GM18907 (cell line): ENCODE measurements around the gene AEBP1.

ENCODE experiments used
- ATAC-seq: cut with Tn5 transposase; IDR thresholded peaks from one replicate; pipeline ENCODE4 v1.9.1; 2021; ENCODE audit warnings: mild to moderate bottlenecking, moderate library complexity; ENCODE audit not compliant: unreplicated experiment

AEBP1 gene

DNA sequence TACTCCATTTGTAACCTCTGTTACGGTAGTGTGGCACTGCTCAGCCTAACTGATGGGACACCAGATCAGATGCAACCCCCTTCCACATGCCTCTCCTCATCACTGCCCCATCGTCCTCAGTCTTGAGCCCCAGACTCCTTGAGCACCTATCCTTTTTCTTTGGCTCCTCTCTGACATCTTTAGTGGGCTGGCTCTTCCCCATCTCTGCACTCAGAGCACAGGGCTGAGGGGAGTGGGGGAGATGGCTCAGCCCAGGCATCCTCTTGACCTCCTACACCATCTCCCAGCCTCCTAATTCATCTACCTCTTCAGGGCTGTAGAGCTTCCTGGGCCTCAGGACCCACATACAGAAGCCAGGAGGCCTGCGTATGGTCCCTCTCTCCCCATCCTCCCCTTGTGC lies 20.3 kb upstream of the AEBP1 start:
- no peak for ATAC-seq

DNA sequence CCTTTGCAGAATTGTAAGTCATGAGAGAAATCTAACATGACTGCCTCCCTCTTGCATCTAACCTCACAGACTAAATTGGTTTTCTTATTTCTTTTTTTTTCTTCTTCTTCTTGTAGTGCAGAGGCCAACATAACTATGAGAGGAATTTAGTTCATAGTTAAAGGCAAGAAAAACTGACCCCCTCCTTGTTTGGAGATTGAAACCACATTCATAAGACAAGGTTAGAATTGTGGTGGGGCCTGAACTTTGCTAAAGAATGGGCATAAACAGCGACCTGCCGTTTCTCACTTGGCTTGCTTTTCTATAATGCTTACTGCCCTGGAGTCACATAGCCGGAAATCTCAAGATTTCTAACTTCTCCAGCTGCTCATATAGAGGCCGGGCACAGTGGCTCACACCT lies 19.4 kb upstream of the AEBP1 start:
- no peak for ATAC-seq

DNA sequence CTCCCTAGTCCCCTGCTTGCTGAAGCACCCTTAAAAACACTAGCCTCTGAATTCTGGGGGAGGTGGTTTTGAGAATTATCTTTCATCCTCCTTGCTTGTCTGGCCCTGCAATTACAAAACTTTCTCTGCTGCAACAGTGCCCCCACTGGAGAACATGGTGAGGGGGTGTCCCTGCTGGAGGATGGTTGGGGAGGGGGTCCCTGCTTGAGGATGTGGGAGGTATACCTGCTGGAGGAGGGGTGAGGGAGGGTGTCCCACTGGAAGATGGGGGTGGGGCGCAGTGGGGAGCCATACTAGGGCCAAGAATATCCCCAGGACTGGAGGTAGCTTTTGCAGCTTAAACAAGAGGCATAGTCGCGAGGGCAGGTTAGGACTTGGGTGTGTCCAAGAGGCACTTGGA lies 18.6 kb upstream of the AEBP1 start:
- no peak for ATAC-seq

DNA sequence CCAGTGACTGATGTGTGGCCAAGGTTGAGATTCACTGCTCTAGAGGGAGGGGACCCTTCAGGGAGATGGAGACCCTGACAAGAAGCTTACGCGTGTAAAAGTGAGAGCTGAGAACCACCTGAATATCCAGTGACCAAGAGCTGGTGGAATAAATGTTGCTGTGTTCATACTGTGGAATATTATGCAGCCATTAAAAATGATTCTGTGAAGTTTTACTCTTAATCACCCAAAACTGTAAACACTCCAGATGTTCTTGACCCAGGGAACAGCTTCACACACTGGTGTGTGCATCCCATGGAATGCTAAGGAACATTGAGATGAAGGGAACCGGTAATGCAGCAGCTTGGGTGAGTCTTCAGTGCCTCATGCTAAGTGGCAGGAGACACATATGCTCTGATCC lies 17.5 kb upstream of the AEBP1 start:
- ATAC-seq: no peak

DNA sequence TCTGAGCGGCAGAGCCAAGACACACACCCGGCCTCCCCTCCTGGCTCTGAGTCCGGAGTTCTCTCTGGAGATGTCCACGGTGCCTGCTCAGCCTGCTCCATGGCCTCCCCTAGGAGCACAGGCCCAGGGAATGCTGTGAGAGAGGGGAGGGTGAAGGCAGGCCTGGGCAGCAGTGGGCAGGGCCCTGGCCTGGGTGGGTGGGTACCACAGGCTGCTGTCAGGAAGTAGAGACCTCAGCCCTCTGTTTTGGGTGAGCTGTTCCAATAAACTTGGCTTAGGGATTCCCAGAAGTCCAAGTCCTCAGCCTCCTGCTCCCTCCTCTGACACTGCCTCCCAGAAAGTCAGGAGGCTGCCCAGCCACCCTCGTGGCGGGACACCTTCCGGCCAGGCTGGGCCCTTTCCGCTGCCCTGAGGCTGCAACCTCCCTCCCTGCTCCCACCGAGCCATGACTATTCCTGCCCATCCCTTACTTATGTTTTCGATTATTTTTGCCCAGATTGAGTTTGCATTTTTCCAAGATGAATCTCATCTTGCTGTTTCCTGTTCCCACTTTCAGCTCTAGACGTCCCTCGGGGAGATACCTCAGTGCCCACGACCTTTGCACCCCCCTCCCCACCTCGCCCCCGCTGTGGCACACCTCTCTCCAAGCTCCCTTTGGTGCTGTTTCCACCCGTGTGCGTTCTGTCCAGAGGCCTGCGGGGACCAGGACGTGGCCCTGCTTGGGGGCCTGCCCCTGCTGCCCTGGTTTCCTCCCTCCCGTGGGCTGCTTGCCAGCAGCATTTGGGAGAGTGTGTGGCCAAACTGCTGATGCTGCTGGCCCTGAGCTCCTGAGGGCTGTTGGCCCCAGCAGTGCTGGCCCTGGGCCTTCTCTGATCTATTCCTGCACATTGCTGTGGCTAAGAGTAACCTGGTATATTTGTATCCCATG lies 16.0 kb upstream of the AEBP1 start:
- ATAC-seq: no peak

DNA sequence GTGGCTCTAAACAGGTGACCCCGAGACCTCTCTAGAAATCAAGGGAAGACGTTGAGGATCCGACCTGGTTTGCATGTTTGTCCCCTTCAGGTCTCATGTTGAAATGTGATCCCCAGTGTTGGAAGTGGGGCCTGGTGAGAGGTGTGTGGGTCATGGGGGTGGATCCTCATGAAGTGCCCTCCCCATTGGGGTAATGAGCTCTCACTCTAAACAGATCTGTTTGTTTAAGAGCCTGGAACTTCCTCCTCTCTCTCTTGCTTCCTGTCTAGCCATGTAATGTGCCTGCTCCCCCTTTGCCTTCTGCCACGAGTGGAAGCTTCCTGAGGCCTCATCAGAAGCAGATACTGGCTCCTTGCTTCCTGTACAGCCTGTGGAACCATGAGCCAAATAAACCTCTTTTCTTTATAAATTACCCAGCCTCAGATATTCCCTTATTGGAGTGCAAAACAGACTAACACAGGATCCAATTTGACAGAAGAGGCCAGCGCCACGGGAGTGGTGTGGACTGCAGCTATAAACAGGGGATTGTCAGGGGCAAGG lies 11.0 kb upstream of the AEBP1 start:
- no peak for ATAC-seq

DNA sequence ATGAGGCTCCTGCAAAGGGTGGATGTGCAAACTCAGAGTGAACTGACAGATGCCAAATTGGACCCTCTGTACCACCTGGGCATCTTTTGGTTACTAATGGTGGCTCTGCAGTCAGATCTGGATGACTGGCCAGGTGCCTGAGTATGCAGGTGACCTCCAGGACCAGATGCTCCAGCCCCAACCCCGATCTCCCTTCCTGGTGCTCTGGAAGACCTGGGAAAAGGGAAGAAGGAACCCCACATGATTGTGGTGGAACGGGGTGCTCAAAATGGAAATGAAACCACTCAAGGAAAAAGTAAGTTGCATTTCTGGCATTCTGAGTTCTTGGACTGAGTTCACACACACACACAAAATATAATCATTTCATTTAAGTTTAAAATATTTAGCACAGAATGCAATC lies 9.8 kb upstream of the AEBP1 start:
- no peak for ATAC-seq

DNA sequence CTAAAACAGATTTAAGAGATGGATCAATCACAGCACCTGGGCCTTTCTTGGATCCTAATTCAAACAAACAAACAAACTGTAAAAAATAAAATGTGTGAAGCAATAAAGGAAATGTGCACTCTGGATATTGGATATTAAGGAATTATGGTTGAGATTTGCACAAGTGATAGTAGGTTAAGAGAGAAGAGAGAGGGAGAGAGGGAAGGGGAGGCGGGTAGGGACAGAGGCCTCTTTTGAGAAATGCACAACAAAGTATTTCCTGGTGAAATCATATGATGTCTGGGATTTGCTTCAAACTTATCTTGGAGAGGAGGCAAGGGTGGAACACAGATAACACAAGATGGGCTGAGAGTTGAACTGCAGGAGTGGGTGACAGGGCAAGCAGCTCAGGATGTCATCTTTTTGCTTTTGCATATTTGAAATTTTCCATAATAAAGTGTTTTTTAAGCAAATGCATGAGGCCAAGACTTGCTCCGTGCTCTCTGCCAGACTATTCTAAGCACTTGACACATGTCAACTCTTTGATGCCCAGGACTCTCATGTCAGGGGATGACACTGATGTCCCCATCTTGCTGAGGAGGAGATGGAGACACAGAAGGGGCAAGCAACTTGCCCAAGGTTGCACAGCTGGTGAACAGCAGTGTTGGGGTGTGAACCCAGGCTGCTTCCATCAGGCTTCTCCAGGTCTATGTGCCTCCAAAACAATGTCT lies 9.1 kb upstream of the AEBP1 start:
- no peak for ATAC-seq

DNA sequence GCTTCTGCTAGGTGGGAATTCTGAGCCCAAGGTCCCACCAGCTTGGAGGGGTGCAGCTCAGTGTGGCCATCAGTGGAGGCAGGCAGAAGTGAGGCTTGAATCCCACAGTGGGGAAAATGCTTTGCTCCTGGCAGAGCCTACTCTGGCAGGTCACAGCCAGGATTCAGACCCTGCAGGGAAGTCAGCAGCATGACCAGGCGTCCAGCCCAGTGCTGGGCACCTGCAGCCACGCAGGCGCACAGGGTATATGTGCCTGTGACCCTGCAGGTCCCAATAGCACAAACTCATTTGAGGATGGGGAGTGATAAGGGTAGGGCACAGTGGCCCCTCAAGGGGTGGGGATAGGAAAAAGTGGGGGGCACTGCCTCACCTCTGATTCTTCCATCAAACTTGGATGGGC lies 8.4 kb upstream of the AEBP1 start:
- ATAC-seq: no peak

DNA sequence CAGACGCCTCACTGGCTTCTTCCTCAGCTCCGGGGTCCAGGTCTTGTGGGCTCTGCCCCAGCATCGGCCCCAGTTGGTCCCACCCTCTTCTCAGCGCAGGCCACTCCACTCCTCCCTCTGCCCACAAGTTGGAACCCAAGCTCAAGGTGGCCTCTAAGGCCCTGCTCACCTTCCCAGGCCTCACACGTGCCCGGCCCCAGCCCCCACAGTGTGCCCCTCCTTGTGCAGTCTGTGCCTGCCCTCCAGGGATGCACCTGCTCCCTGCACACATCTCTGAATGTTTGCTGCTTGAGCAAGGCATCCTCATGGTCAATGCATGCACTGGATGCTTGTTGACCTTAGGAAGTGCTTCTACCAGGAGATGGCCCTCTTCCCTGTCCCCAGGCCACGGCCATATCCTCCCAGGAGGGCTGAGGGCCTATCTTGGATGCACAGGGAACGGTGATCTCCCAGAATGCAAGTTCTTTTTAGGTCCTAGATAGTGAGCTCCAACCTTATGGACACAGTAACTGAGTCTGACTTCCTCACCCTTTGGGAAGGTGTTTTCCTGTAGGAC lies 7.7 kb upstream of the AEBP1 start:
- no peak for ATAC-seq

DNA sequence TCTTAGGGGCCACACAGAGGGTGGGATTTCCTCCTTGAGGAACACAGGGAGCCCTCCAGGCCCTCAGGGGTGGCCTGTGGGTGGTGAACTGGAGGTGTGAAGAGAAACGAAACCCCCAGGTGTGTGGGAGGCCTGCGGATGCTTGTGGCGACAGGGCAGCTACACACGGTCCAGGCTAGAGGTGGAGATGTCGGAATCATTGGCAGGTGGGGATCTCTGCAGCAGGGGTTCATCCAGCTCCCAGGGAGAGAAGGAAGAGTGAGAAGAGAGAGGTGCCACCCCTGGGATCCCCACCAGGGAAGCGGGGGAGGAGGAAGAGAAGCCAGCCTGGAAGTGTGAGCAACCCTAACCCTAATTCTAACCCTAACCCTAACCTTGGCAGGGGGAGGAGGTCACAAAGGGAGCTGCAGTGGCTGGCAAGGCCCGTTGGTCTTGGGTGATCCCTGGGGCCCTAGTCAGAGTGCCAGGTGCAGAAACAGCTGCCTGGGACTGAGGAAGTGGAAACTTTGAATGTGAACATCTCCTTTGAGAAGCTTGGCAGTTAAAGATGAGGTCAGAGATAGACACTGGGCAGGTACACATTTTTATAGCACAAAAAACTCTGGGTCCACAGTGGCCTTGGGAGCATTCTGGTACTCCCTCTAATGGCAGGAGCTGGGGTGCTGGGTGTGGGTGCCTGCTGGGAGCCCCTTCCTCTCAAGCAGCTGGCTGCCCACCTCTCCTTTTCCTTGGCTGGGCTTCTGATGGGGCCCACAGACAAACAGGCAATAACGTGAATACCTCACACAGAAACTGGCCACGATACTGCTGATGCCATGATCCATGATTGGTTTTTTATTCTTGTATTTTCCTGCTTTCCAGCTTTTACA lies 6.8 kb upstream of the AEBP1 start:
- ATAC-seq: peak; percentile 67

DNA sequence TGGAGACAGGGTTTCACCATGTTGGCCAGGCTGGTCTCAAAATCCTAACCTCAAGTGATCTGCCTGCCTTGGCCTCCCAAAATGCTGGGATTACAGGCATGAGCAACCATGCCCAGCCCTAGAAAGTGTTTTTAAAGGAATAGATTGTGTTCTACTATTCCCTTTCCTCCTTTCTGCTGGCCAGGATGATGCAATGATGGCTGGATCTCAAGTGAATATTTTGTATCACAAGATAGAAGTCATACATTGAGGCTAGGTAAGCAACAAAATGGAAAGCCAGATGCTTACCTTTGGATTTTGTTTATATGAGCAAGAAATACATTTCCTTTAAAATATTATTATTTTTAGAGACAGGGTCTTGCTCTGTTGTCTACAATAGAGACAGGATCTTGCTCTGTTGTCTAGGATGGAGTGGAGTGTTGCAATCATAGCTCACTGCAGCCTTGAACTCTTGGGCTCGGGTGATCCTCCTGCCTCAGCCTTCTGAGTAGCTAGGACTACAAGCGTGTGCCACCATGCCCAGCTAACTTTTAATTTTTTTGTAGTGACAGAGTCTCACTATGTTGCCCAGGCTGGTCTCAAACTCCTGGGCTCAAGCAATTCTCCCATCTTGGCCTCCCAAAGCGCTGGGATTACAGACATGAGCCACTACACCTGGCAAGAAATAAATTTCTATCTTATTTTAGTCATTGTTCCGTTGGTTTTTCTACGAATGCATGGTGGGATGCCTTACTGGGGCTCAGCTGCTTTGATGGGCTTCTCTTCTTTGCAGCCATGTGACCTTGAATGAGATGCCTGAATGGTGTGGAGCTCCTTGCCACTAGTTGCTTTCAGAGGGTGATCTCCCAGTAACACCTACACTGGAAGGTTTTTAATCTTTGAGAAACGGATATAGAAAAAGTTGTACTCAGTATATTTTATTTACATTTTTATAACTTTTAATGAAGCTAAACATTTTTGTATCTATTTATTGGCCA lies 5.8 kb upstream of the AEBP1 start:
- ATAC-seq: no peak

DNA sequence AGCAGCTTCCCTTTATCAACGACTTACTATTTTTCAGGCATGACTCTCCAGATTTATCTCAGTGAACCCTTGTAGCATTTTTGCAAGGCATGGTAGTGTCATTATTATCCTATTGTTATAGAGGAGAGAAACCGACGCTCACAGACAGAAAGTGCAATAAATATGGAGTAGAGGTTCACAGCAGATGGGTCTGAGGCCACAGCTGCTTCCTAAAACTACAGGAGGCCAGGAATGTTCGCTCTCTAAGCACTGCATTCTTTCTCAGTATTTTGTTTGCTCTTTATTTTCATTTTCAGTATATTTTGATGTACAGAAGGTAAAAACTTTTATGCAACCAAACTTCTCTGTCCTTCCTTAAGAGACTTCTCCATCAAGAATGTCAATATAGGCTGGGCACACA lies 4.5 kb upstream of the AEBP1 start:
- no peak for ATAC-seq

DNA sequence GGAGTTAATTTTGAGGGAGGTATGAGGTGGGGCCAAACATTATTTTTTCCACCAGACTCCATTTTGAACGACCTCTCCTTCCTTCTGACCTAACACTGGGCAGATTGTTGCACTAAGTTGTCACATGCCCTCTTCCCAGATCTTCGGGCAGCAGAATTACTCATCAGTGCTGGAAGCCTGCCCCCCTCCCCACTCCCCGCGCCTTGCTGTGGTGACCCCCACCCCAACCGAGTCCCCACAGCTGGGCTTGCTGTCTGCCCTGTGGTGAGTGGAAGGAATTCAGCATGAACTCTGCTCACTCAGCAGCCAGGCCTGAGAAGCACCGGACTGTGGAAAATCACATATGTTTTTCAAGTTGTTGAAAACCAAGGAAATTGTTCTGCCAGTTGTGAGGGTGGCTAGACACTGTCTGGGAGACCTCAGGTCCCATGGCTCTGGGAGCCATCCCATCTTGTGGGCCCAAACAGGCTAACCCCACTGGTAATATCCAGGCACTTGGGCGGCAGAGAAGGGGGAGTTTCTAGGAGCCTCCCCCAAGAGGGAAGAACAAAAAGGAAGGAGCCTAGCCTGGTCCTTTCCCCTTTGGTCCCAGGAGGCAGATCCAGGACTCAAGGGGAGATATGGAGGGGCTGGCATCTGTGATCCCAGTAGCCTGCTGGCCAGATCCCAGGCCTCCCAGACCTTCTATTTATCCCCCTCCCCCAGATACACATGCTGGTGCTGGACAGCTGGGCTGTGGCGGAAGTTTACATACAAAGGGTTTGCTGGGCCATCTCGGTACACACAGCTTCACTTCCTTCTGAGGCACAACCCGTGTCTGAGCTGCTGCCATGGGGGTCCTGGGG lies 3.5 kb upstream of the AEBP1 start:
- no peak for ATAC-seq

DNA sequence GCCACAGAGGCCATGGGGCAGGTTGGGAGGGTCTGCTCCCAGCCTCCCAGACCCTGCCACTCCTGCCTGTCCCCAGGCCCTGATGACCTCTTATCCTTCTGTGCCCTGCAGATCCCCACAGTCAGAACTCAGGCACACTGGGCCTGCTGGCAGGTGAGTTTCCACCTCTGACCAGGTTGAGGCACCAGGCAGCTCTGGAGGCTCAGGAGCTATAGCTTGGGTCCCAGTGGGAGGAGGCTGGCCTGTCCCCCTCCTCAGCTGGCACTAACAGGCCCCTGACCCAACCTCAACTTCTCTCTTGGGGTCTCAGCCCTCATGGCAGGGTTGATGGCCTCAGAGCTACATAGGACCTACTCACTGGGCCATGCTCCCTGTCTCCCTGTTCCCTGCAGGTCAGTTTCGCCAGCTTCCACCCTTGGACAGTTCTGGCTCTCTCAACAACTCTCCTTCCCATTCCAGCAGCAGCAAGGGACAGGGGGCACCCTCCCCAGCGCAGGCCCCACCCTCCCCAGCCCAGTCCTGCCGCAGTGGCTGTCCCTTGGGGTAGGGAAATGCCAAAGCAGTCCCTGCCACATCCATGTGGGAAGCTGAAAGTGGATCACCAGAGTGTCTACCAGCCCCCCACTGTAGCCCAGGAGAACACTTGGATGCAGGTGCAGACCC lies 2.7 kb upstream of the AEBP1 start:
- ATAC-seq: no peak

DNA sequence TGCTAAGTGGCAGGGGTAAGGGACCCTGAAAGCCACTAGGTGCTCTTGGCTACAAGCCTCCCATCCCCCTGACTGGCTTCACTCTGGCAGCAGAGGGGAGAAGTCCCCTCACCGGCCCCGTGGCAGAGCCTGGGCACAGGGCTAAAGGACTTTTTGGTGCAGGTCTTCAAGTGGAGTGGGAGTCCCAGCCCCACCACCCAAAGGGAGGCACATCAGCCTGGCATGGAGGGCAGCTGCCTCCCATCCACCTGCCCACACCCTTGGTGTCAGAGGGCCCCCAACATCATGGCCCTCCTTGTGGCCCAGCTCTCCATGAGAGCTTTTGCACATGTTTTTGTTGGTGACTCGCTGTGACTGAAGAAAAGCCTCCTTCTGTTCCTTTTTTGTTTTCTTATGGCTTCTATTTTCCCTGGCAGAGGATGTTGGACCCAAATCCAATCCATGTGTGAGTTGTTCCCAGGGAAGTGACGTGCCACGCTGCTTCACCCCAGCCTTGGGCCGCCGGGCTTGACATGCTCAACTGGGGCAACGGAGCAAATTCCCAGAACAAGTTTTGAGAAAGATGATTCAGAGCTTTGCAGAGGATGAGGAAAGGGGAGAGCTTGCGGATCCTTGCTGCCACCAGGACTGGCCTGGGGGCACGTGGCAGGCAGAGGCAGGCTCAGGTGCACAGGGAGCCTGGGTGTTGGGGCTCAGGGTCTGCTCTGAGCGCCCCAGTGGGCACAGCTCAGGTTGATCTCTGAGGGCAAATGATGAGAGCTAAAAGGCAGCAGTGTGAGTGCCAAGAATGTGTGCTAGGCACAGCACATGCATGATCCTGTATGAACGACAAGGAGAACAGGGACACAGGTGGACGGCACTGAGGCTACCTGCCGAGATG lies 1.9 kb upstream of the AEBP1 start:
- no peak for ATAC-seq

DNA sequence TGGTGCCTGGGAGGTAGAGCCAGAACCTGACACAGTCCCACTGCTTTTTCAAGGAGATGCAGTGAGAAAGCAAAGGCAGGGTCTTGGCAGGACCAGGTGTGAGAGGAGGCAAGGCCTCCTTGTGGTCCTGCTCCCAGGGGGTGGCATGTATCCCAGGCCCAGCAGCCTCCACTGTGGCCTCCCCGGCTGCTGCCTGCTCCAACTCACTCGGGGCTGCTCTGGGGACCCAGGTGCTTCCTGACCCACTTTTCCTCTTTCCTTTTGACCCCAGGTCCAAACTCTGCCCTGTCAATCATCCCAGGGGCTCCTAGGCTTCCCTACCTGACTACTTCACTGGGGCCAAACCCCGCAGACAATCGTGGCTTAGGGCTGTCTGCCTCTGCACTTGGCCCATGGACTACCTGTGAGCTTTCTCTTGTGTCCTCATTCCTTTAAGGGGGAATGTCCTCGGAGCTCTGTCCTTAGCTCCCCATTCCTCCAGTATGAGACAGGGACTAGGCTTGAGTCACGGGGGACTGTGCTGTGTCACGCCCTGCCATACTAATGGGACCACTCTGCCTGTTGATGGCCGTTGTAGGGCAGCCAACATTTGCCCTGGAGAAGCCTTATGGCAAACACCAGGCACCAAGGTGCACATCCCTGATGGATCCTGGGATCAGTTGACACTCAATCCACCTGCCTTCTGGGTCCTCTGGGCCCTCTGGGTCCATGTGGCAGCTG lies 1.1 kb upstream of the AEBP1 start:
- ATAC-seq: no peak
